Smooth muscle cell (in vitro differentiated cells): ENCODE data around the gene TAMALIN. TPM values are rescaled to one million over a fixed set of nuclear protein-coding genes. Genes with fewer than 3 reads are reported as not detected.
A peak's percentile ranks its signal among the peaks of the same experiment; 100 is the strongest.

Experiments
- DNase-seq: peaks from one replicate; lab custom pipeline; 2025; ENCODE audit not compliant: unreplicated experiment; lab: John Stamatoyannopoulos, UW
- H2AFZ ChIP-seq: fragments of 200-600 bp; sonication (generic); 2 replicates; pipeline ENCODE4 v1.6.0; 2016; ENCODE audit warnings: antibody characterized with exemption, low read depth, mild to moderate bottlenecking
- H3F3A ChIP-seq: fragments of 200-600 bp; sonication (generic); 2 replicates; pipeline ENCODE4 v1.6.0; 2017; ENCODE audit warnings: antibody characterized with exemption, low read depth
- H3K27ac ChIP-seq: fragments of 200-600 bp; sonication (generic); 2 replicates; pipeline ENCODE4 v1.5.1; 2016; ENCODE audit warnings: low read depth, mild to moderate bottlenecking
- H3K27me3 ChIP-seq: fragments of 200-600 bp; sonication (generic); 2 replicates; pipeline ENCODE4 v1.6.1; 2016; ENCODE audit warnings: low read depth, mild to moderate bottlenecking
- H3K36me3 ChIP-seq: fragments of 200-600 bp; sonication (generic); 2 replicates; pipeline ENCODE4 v1.5.1; 2016; ENCODE audit warnings: low read depth
- H3K4me1 ChIP-seq: fragments of 200-600 bp; sonication (generic); 2 replicates; pipeline ENCODE4 v1.5.1; 2016; ENCODE audit warnings: low read depth
- H3K4me2 ChIP-seq: fragments of 200-600 bp; sonication (generic); 2 replicates; pipeline ENCODE4 v1.6.0; 2016; ENCODE audit warnings: mild to moderate bottlenecking
- H3K4me3 ChIP-seq: fragments of 200-600 bp; sonication (generic); 2 replicates; pipeline ENCODE4 v1.5.1; 2016; ENCODE audit warnings: mild to moderate bottlenecking
- H3K79me2 ChIP-seq: fragments of 200-600 bp; sonication (generic); 2 replicates; pipeline ENCODE4 v1.6.0; 2016; ENCODE audit warnings: low read depth, mild to moderate bottlenecking
- H3K9ac ChIP-seq: fragments of 200-600 bp; sonication (generic); 2 replicates; pipeline ENCODE4 v1.6.0; 2016; ENCODE audit warnings: low read depth
- H3K9me3 ChIP-seq: fragments of 200-600 bp; sonication (generic); replicated peaks from 2 replicates; pipeline ENCODE4 v1.5.1; 2016; ENCODE audit warnings: low read depth
- H4K20me1 ChIP-seq: fragments of 200-600 bp; sonication (generic); 2 replicates; pipeline ENCODE4 v1.6.0; 2016; ENCODE audit warnings: low read depth
- WGBS: methylation state at CpG from one replicate; pipeline ENCODE4 v1.1.7; 2016; ENCODE audit warnings: low lambda C conversion rate; 5-methylcytosine and 5-hydroxymethylcytosine counted together
- polyA plus RNA-seq: library from polyadenylated mRNA; unstranded; fragments of >200 nt; fragmentation: Nextera tagmentation; extraction: Ambion mirVana; gene quantifications from 2 replicates; pipeline ENCODE4 v1.2.1, GENCODE V29; 2016
- total RNA-seq: library from RNA; depleted of rRNA; stranded (reverse); fragments of >200 nt; gene quantifications from 2 replicates; pipeline ENCODE4 v1.2.3, GENCODE V29; 2014
- TF ChIP-seq, protein P1 (sequence below): fragments of 200-600 bp; sonication (generic); IDR thresholded peaks from 2 replicates; pipeline ENCODE4 v1.5.1; 2017; ENCODE audit warnings: borderline replicate concordance, mild to moderate bottlenecking, antibody characterized with exemption; ENCODE audit not compliant: insufficient read depth, poor library complexity, severe bottlenecking

The TAMALIN gene
- total and polyA plus RNA-seq, 2 experiments from 2014 or later: 4.1 to 32.4 TPM

DNA sequence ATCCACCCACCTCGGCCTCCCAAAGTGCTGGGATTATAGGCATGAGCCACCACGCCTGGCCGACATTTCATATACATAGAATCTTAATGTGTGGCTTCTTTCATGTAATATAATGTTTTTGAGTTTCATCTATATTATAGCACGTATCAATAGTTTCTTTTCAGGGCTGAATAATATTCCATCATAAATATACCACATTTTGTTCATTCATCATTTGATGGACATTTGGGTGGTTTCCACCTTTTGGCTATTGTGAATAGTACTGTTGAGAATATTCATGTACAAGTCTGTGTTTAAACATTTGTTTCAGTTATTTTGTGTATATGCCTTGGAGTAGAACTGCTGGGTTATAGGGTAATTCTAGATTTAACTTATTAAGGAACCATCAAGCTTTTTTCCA is 43.3 kb upstream of the TAMALIN start:
- H4K20me1 ChIP-seq: peaks cover 67% of the 10 kb centered on the region
- no peak overlapping the region for H3K9ac ChIP-seq
- H3K27me3 ChIP-seq: no peaks in the 10 kb centered on the region
- no peaks in the 10 kb centered on the region for H3K4me1 ChIP-seq
- H3K27ac ChIP-seq: no peak overlapping the region
- TF ChIP-seq, protein P1, sequence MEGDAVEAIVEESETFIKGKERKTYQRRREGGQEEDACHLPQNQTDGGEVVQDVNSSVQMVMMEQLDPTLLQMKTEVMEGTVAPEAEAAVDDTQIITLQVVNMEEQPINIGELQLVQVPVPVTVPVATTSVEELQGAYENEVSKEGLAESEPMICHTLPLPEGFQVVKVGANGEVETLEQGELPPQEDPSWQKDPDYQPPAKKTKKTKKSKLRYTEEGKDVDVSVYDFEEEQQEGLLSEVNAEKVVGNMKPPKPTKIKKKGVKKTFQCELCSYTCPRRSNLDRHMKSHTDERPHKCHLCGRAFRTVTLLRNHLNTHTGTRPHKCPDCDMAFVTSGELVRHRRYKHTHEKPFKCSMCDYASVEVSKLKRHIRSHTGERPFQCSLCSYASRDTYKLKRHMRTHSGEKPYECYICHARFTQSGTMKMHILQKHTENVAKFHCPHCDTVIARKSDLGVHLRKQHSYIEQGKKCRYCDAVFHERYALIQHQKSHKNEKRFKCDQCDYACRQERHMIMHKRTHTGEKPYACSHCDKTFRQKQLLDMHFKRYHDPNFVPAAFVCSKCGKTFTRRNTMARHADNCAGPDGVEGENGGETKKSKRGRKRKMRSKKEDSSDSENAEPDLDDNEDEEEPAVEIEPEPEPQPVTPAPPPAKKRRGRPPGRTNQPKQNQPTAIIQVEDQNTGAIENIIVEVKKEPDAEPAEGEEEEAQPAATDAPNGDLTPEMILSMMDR: no peak
- no peaks in the 10 kb centered on the region for H3K36me3 ChIP-seq
- H3K4me3 ChIP-seq: no peak overlapping the region
- H3K4me2 ChIP-seq: no peak overlapping the region
- H2AFZ ChIP-seq: no peak overlapping the region
- no peaks in the 10 kb centered on the region for H3K9me3 ChIP-seq
- 98% methylated on average over 4 of the region's 4 CpGs for WGBS
- DNase-seq: no peak
- no peaks in the 10 kb centered on the region for H3F3A ChIP-seq
- peaks cover 87% of the 10 kb centered on the region for H3K79me2 ChIP-seq

DNA sequence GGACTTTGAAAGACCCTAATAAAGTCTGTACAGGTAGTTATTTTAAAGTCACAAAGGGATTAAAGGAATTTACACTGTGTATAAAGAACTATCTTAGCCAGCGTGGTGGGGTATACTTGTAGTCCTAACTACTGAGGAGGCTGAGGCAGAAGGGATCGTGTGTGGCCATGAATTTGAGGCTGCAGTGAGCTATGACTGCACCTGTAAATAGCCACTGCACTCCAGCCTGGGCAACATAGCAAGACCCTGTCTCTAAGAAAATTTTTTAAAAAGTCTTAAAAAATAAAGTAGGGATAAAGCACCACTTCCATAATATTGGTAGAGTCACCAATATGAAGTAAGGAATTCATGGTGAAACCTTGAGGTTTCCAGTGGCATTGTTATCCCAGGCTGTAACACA is 37.1 kb upstream of the TAMALIN start:
- no peaks in the 10 kb centered on the region for H3K9me3 ChIP-seq
- H3K4me2 ChIP-seq: no peak overlapping the region
- H4K20me1 ChIP-seq: peaks cover 78% of the 10 kb centered on the region
- no peak overlapping the region for H2AFZ ChIP-seq
- WGBS: 98% methylated on average over 2 of the region's 2 CpGs
- no peak for DNase-seq
- H3K4me3 ChIP-seq: no peak overlapping the region
- H3K36me3 ChIP-seq: no peaks in the 10 kb centered on the region
- H3K4me1 ChIP-seq: peaks cover 28% of the 10 kb centered on the region
- no peaks in the 10 kb centered on the region for H3K27me3 ChIP-seq
- H3K79me2 ChIP-seq: peaks cover 51% of the 10 kb centered on the region
- no peak overlapping the region for H3K27ac ChIP-seq
- no peak overlapping the region for H3K9ac ChIP-seq
- TF ChIP-seq, protein P1: no peak
- peaks cover 10% of the 10 kb centered on the region for H3F3A ChIP-seq

DNA sequence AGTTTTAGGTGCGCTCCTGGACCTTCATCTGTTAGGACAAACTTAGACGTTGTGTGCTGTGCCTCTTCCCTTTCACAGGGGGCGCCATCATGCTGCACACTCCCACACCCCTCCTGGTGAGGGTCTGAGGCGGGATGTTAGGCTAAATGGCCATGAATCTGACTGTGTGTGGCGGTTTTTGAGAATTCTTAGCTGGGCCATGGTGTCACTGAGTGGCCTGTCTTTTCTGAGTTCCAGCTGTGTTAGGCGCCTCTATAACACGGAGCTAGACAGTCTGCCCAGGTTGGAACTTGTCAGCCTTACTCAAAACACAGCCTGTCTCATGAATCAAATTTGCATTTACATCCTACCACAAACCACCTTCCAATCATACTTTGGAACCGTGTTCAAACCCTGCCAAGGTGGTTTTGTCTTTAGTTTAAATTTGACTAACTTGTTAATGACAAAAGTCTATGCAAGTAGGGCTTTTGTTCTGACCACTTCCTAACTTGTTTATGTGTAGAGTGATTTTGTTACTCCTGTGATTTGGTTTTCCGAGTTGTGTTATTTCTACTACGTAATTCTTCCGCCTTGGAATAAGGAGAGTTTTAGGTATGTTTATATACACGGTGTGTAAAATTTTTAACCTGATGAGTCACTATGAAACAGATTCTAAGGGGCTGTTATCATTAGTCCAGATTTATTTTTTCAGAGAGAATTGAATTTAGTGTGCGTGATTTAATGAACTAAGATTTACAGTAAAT is 35.7 kb upstream of the TAMALIN start:
- peak overlapping the region; percentile 58 for H3K27ac ChIP-seq
- H3K79me2 ChIP-seq: peaks cover 43% of the 10 kb centered on the region
- H3K9me3 ChIP-seq: no peaks in the 10 kb centered on the region
- H3K4me2 ChIP-seq: peak overlapping the region; percentile 52
- peaks cover 90% of the 10 kb centered on the region for H4K20me1 ChIP-seq
- TF ChIP-seq, protein P1: peak; percentile 54
- WGBS: 39% methylated on average over 13 of the region's 13 CpGs
- no peak overlapping the region for H3K4me3 ChIP-seq
- DNase-seq: no peak
- no peak overlapping the region for H2AFZ ChIP-seq
- no peaks in the 10 kb centered on the region for H3K27me3 ChIP-seq
- peaks cover 10% of the 10 kb centered on the region for H3F3A ChIP-seq
- no peaks in the 10 kb centered on the region for H3K36me3 ChIP-seq
- no peak overlapping the region for H3K9ac ChIP-seq
- H3K4me1 ChIP-seq: peaks cover 31% of the 10 kb centered on the region
